Ovary (tissue), 9 donors: Measurements from ENCODE around the gene MDH1B. TPM values are rescaled to one million over a fixed set of nuclear protein-coding genes. Genes with fewer than 3 reads are reported as not detected.

Experiments used
- DNase-seq, 5 donors: peaks; one replicate each; pipeline ENCODE4 v3.0.0-alpha.2; 2019 to 2020
- H3K27ac ChIP-seq, 2 donors: fragments of 200-600 bp; one replicate each; pipeline versions ENCODE4 v1.5.1 to v1.8.0; 2019 to 2022
- H3K27me3 ChIP-seq: fragments of 200-600 bp; one replicate; pipeline ENCODE4 v1.8.0; 2022
- H3K36me3 ChIP-seq: fragments of 200-600 bp; sonication (generic); one replicate; pipeline ENCODE4 v1.5.1; 2019
- H3K4me1 ChIP-seq: one replicate; pipeline ENCODE4 v1.8.1; 2013; ENCODE audit warnings: mild to moderate bottlenecking, moderate library complexity; ENCODE audit not compliant: insufficient read depth
- H3K4me3 ChIP-seq: fragments of 200-600 bp; sonication (generic); one replicate; pipeline ENCODE4 v1.5.1; 2017
- H3K9me3 ChIP-seq, 2 donors: fragments of 200-600 bp in 1 of 2; sonication (generic) in 1 of 2; one replicate each; pipeline versions ENCODE4 v1.5.1 to v1.8.1; 2013 to 2019; ENCODE audit warnings: mild to moderate bottlenecking in 1 of 2, moderate library complexity in 1 of 2
- EP300 ChIP-seq: sonication (generic); formaldehyde crosslinking; IDR thresholded peaks from one replicate; pipeline ENCODE4 v1.6.1; 2017; ENCODE audit warnings: antibody characterized with exemption
- POLR2A ChIP-seq: fragments of 450-650 bp; IDR thresholded peaks from one replicate; pipeline ENCODE4 v1.6.1; 2017; ENCODE audit warnings: antibody characterized with exemption, mild to moderate bottlenecking, moderate library complexity
- WGBS, 3 donors: extraction: QIAGEN DNeasy Blood & Tissue Kit in 1 of 3; methylation state at CpG; one replicate each; pipeline versions ENCODE4 v1.1.5 to v1.1.7; 2013 to 2017; 5-methylcytosine and 5-hydroxymethylcytosine counted together
- intact Hi-C, 4 donors: fragments of 100-400 bp; cut with DNase I; formaldehyde crosslinking; loops; one replicate each; pipeline versions ENCODE4 v1.11.0 to v1.15.1; 2022 to 2023
- microRNA-seq, 3 donors: library from miRNA; unstranded; fragments of <30 nt; microRNA quantifications; one replicate each; pipeline versions ENCODE4 to v1.2.0, GENCODE V29; 2019 to 2020
- polyA plus RNA-seq, 2 donors: library from polyadenylated mRNA; stranded (reverse); fragments of 200-250 nt in 1 of 2; fragments of 350-450 nt in 1 of 2; fragmentation: Illumina TruSeq in 1 of 2; extraction: RNeasy Lipid Tissue Mini Kit (QIAGEN cat#74804) in 1 of 2; gene quantifications; one replicate each; pipeline ENCODE4 v1.2.3, GENCODE V29; 2013 to 2014
- small RNA-seq: library from RNA; depleted of rRNA; stranded (forward); fragments of <200 nt; gene quantifications from one replicate; pipeline ENCODE3, GENCODE V24; 2016
- total RNA-seq, 7 donors: library from RNA; depleted of rRNA in 2 of 7; stranded (reverse); fragments of >200 nt in 2 of 7; fragmentation: NEBNext Ultra II Directional in 3 of 7; extraction: Animal tissue kit (Norgen Biotek cat#: 25700) in 3 of 7; gene quantifications; one replicate each; pipeline versions ENCODE4 v1.1.0 to v1.2.4, GENCODE V29; 2016 to 2023
- TF ChIP-seq, protein P1 (sequence below), 3 donors: fragments of 450-650 bp in 2 of 3; fragments of 200-600 bp in 1 of 3; IDR thresholded peaks; one replicate each; pipeline versions ENCODE4 v1.5.1 to v1.8.0; 2016 to 2022; ENCODE audit warnings: antibody characterized with exemption in 3 of 3, mild to moderate bottlenecking in 1 of 3
- donor health status: DM: no; HTN: no; CAD: no; lungs with moderate emphysema.
- donor health status: DM: no; HTN: no; CAD: no.
- donor health status: Bipolar disorder and iron deficiency.
- donor health status: DM: yes; HTN: yes; CAD: no.
- donor health status: DM: no; HTN: no; CAD: no.
- donor health status: DM: yes; HTN: yes; CAD: no.

The MDH1B gene
- total and polyA plus RNA-seq, 9 donors: 0.57 to 16.7 (median 1.7) TPM

DNA sequence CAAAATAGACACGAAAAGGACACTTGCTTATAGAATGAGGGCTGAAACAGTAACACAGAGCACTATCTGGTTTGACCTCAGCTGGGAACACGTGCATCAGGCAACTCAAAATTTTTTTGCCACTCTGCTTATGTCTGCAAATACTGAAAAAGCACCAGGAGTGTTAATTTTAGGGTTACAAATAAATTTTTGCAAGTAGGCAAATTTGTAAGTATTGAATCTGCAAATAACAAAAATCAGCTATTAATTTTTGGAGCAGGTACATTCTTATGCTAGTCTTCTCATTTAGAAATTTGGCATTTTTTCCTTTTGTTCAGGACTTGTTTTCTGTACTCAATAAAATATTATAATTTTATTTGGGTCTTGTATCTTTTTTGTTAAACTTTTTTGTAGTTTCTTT is 76.7 kb downstream of the MDH1B start:
- Histone ChIP-seq H3K27me3 (no peaks in the 10 kb centered on the region), H3K36me3 (no peaks in the 10 kb centered on the region), H3K4me1 (no peaks in the 10 kb centered on the region), H3K4me3 (no peak overlapping the region), H3K27ac (no peak overlapping the region), H3K9me3 (no peaks in the 10 kb centered on the region)
- WGBS, 3 donors: 51 to 67% (median 52%) methylated on average over 2 of the region's 2 CpGs
- no peak for TF ChIP-seq POLR2A
- TF ChIP-seq, protein P1, sequence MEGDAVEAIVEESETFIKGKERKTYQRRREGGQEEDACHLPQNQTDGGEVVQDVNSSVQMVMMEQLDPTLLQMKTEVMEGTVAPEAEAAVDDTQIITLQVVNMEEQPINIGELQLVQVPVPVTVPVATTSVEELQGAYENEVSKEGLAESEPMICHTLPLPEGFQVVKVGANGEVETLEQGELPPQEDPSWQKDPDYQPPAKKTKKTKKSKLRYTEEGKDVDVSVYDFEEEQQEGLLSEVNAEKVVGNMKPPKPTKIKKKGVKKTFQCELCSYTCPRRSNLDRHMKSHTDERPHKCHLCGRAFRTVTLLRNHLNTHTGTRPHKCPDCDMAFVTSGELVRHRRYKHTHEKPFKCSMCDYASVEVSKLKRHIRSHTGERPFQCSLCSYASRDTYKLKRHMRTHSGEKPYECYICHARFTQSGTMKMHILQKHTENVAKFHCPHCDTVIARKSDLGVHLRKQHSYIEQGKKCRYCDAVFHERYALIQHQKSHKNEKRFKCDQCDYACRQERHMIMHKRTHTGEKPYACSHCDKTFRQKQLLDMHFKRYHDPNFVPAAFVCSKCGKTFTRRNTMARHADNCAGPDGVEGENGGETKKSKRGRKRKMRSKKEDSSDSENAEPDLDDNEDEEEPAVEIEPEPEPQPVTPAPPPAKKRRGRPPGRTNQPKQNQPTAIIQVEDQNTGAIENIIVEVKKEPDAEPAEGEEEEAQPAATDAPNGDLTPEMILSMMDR (IDR thresholded peaks at IDR 0.05): no peak
- TF ChIP-seq EP300: no peak
- no peak for DNase-seq
- intact Hi-C loops: no loop called here

Small RNA genes within 50 kb of the gene (microRNA-seq; reads per million reads assigned to microRNA genes)
- gene MIR3130-1 (0 reads per million in 3 donors), gene MIR3130-2 (0 reads per million in 3 donors)

Small RNA genes within 50 kb of the gene (small RNA-seq; reads per million reads assigned to genes)
- gene MIR3130-2 (not detected), gene RF00019 (not detected)

Other genes starting within 250 kb of the MDH1B start
- gene FAM237A, start 122.8 kb downstream of the MDH1B start, total RNA-seq: not detected
- gene FAM237A, start 122.8 kb downstream of the MDH1B start, polyA plus RNA-seq: not detected
- gene DYTN, start 46.9 kb downstream of the MDH1B start, total RNA-seq: not detected
- not detected for gene DYTN, start 46.9 kb downstream of the MDH1B start, polyA plus RNA-seq
- 10 to 100 TPM; 20.7 to 29.0 (median 23.4) TPM for gene FASTKD2, start 278 bp upstream of the MDH1B start, total RNA-seq
- gene FASTKD2, start 278 bp upstream of the MDH1B start, polyA plus RNA-seq: 10 to 100 TPM; 14.3 to 19.4 TPM
- 1 to 10 TPM in 1 of 7 donors, under 1 TPM in 3, not detected in 3; 0.23 to 1.1 (median 0.34) TPM for gene CPO, start 174.2 kb upstream of the MDH1B start, total RNA-seq
- 10 to 100 TPM in 1 of 2 donors, under 1 TPM in 1; 0.17 to 31.8 TPM for gene CPO, start 174.2 kb upstream of the MDH1B start, polyA plus RNA-seq